Lower lobe of right lung (tissue), 2 donors: ENCODE results near the gene ADGRV1. TPM values are rescaled to one million over a fixed set of nuclear protein-coding genes. Genes with fewer than 3 reads are reported as not detected.
"Not testable (repeated sequence)": the region's sequence is repeated elsewhere in the genome, so short reads cannot be mapped to it uniquely, and the experiment has no call there.

Source experiments
- ATAC-seq, 2 donors: fragments of 200-7000 bp; cut with Tn5 transposase; one replicate each; pipeline ENCODE4 v1.9.1; 2020 to 2022; ENCODE audit warnings: mild to moderate bottlenecking in 2 of 2, moderate library complexity in 2 of 2
- DNase-seq: peaks from one replicate; pipeline ENCODE4 v3.0.0-alpha.2; 2020
- H3K27ac ChIP-seq: fragments of 200-600 bp; one replicate; pipeline ENCODE4 v1.8.0; 2022
- H3K27me3 ChIP-seq: fragments of 200-600 bp; one replicate; pipeline ENCODE4 v1.8.0; 2022; ENCODE audit warnings: low read depth
- H3K36me3 ChIP-seq: fragments of 200-600 bp; one replicate; pipeline ENCODE4 v1.8.0; 2022; ENCODE audit warnings: mild to moderate bottlenecking
- H3K4me1 ChIP-seq: fragments of 200-600 bp; one replicate; pipeline ENCODE4 v1.8.0; 2022
- H3K4me3 ChIP-seq: fragments of 200-600 bp; one replicate; pipeline ENCODE4 v1.8.0; 2022; ENCODE audit warnings: mild to moderate bottlenecking
- H3K9me3 ChIP-seq: fragments of 200-600 bp; one replicate; pipeline ENCODE4 v1.8.0; 2022
- CTCF ChIP-seq: fragments of 200-600 bp; IDR thresholded peaks from one replicate; pipeline ENCODE4 v1.8.0; 2022; ENCODE audit warnings: antibody characterized with exemption, mild to moderate bottlenecking
- intact Hi-C: fragments of 100-400 bp; cut with DNase I; formaldehyde crosslinking; loops from one replicate; pipeline ENCODE4 v1.11.0; 2022
- total RNA-seq: library from RNA; stranded (reverse); fragmentation: NEBNext Ultra II Directional; extraction: Animal tissue kit (Norgen Biotek cat#: 25700); gene quantifications from one replicate; pipeline ENCODE4 v1.2.1, GENCODE V29; 2021
- donor health status: DM: no; HTN: yes; CAD: no; lungs with severe emphysema.

ADGRV1 gene
- total RNA-seq, 1 donor from 2014 or later = 49.7 TPM

GRCh38 chr5:90613459-90613858 lies 54.9 kb downstream of the ADGRV1 start:
- Histone ChIP-seq H3K4me3 (no peak overlapping the region), H3K27ac (no peak overlapping the region), H3K9me3 (no peaks in the 10 kb centered on the region), H3K4me1 (no peaks in the 10 kb centered on the region), H3K36me3 (no peaks in the 10 kb centered on the region), H3K27me3 (no peaks in the 10 kb centered on the region)
- intact Hi-C loops = no loop called here
- DNase-seq (no peak), ATAC-seq (peak in 1 of 2 donors; percentile 26)
- no peak for TF ChIP-seq CTCF

- no peak for DNase-seq
- Histone ChIP-seq H3K27me3 (no peaks in the 10 kb centered on the region), H3K4me3 (no peak overlapping the region), H3K36me3 (no peaks in the 10 kb centered on the region), H3K4me1 (no peaks in the 10 kb centered on the region), H3K27ac (no peak overlapping the region), H3K9me3 (no peaks in the 10 kb centered on the region)
- intact Hi-C loops = no loop called here
- no peak for TF ChIP-seq CTCF
- peak in 1 of 2 donors; percentile 74 for ATAC-seq
Measured at GRCh38 chr5:90613918-90614504, 55.4 kb downstream of the ADGRV1 start.

- no peaks in the 10 kb centered on the region for H3K9me3 ChIP-seq
- H3K36me3 ChIP-seq = no peaks in the 10 kb centered on the region
- ATAC-seq (no peak), DNase-seq (no peak)
- no peak overlapping the region for H3K27ac ChIP-seq
- no peak overlapping the region for H3K4me3 ChIP-seq
- H3K4me1 ChIP-seq = no peaks in the 10 kb centered on the region
- no peak for TF ChIP-seq CTCF
- intact Hi-C loops = no loop called here
- H3K27me3 ChIP-seq = no peaks in the 10 kb centered on the region
Measured at GRCh38 chr5:90615355-90615754, 56.8 kb downstream of the ADGRV1 start.

- no peak for DNase-seq
- intact Hi-C loops = no loop called here
- Histone ChIP-seq H3K36me3 (no peaks in the 10 kb centered on the region), H3K4me3 (no peak overlapping the region), H3K9me3 (no peaks in the 10 kb centered on the region), H3K27ac (no peak overlapping the region), H3K27me3 (no peaks in the 10 kb centered on the region), H3K4me1 (no peaks in the 10 kb centered on the region)
- no peak for TF ChIP-seq CTCF
- no peak for ATAC-seq
Measured at GRCh38 chr5:90618071-90618470, 59.5 kb downstream of the ADGRV1 start.

- ATAC-seq, H3K4me1 ChIP-seq, intact Hi-C loops, DNase-seq, H3K27me3 ChIP-seq, H3K9me3 ChIP-seq, H3K27ac ChIP-seq, H3K4me3 ChIP-seq, H3K36me3 ChIP-seq: not testable (repeated sequence)
Measured at GRCh38 chr5:90619762-90620161, 61.2 kb downstream of the ADGRV1 start.

- ATAC-seq = no peak
- Histone ChIP-seq H3K27me3 (no peaks in the 10 kb centered on the region), H3K36me3 (peaks cover 10% of the 10 kb centered on the region), H3K4me1 (no peaks in the 10 kb centered on the region), H3K4me3 (no peak overlapping the region), H3K27ac (no peak overlapping the region), H3K9me3 (no peaks in the 10 kb centered on the region)
- intact Hi-C loops = no loop called here
- DNase-seq = no peak
- no peak for TF ChIP-seq CTCF
Measured at GRCh38 chr5:90621848-90622247, 63.3 kb downstream of the ADGRV1 start.
